Measurements from ENCODE around the gene MICOS13. TPM values are rescaled to one million over a fixed set of nuclear protein-coding genes. Genes with fewer than 3 reads are reported as not detected.
"Not testable (repeated sequence)": the region's sequence is repeated elsewhere in the genome, so short reads cannot be mapped to it uniquely, and the experiment has no call there.

The MICOS13 gene, protein sequence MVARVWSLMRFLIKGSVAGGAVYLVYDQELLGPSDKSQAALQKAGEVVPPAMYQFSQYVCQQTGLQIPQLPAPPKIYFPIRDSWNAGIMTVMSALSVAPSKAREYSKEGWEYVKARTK
- 48.8 and 52.1 TPM in 2 replicates for total RNA-seq (2014; rRNA removed)
- polyA plus RNA-seq (2012), result 117 TPM

- DNase-seq (ENCODE audit: low read depth), result peak; percentile 99
Measured at GRCh38 chr19:5680437-5681368, at the start of gene MICOS13, which contains the start of gene HSD11B1L. TSS of gene MICOS13 (minus strand) at chr19:5680516. CDS start at chr19:5680486, 30 bp downstream. TSS of gene HSD11B1L (plus strand) at chr19:5681027. CDS start at chr19:5684833, 3,806 bp downstream.

- DNase-seq (ENCODE audit: low read depth), result no peak
Measured at GRCh38 chr19:5727453-5728050, 47.2 kb upstream of the MICOS13 start.

DNA sequence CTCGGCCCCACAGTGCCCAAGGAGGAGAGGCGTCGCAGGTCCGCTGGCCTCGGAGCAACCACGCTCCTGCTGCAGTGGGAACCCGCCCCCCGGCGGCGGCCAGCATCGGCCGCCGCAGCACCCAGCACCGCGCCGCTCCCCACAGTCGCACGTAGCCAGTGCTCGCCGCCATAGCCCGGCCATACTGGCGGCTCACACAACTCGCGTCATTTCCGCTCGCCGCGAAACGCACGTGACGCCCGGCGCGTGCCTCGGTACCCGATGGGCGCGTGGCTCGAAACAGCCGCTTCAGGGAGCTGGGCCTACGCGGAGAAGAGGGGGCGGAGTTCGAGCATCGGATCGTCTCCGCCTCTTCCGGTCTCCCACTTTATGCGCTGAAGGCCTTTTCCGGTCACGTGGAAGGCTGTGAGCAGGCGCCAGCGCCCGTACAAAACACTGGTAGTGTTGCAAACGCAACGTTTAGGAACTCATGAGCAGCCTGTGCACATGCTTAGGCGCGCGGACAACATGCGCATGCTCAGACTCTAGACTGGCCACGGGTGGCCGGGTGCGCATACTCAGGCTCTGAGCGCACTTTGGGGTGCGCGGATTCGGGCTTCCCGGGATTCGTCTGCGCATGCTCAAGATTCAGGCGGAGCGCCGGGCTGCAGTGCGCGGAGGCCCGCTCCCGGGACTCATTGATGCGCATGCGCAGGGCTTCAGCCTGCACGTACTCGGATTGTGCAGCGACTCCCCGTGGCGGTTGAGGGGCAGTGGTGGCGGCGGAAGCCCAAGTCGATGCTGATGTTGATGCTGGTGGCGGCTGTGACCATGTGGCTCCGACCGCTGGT lies 39.9 kb upstream of the MICOS13 start, which contains the start of the genes CATSPERD and LONP1:
Gene CATSPERD, plus strand, starts transcription at position 677 of the 830 bp plus-strand sequence. Its CDS starts 101 bp downstream, at position 778.
Gene LONP1, minus strand, starts transcription at position 186 of the 830 bp plus-strand sequence. Its CDS starts 14 bp downstream, at position 172.
- peak; percentile 99 for DNase-seq (ENCODE audit: low read depth)

DNA sequence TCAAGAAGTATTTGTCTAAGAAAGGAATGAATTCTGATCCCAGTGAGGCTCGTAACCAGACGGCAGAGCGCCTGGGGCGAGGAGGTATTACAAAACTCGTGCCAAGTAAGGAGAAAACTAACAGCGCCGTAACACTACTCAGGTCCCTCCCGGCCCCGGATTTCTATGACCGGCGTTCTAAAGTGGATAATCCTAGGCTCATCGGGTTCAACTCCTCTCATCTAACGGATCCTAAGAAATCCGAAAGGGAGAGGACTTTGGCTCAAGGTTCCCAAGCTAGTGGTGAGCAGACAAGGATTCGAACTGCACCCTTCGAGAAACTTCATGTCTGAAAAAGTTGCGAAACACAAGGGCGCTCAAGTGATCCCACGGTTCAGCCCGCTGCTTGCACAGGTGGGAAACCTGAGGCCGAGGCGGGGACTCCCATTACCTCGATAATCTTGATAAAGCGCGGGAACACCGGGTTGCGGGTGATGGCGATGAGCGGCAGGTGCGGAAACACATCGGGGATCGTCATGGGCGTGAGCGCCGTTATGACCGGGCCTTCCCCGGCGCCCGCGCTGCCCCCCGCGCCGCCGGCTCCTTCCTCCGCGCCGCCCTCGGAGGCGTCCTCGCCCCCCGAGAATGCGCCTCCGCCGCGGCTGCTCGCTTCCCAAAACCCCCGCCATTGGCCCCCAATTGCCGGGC lies 39.1 kb upstream of the MICOS13 start:
- no peak for DNase-seq (ENCODE audit: low read depth)

DNA sequence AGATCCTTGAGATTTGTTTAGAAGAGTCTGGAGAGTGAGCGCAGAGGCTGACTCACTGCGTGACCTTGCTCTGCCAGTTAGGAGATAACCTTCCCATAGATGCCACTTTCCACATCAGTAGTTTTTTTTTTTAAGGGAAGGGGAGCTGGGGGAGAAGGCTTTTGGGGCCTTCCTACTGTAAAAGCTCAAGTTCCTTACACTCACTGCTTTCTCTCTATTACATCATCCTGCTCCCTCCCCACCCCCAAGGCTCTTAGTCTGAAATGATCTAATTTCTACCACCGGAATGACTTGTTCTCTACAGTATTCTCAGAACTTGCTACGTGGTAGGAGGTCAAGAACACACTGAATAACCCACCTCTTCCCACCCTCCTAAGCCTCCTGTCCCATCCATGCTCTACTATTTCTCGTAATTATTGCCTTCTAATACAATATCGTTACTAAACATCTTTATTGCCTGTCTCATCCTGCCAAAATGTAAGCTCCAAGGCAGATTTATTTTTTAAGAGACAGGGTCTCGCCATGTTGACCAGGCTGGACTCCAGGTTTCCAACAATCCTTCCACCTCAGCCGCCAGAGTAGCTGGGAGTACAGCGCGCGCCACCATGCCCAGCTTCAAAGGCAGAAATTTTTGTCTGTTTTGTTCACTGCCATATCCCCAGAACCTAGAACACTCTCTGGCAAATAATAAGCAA lies 38.4 kb upstream of the MICOS13 start:
- peak; percentile 53 for DNase-seq (ENCODE audit: low read depth)

DNA sequence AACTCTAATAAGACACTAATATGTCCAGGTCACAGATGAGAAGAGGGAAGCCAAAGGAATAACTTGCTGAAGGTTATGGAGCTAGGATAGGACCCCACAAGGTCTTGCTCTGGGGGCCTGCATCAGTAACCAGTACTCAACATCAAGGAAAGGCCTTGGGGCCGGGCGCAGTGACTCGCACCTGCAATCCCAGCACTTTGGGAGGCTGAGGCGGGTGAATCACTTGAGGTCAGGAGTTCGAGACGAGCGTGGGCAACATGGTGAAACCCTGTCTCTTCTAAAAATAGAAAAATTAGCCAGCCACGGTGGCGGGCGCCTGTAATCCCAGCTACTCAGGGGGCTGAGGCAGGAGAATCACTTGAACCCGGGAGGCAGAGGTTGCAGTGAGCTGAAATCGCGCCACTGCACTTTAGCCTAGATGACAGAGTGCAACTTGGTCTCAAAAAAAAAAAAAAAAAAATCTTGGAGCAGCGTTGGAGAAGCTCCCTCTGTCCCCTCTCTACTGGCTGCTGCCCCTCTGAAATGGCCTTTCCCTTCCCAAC lies 37.8 kb upstream of the MICOS13 start:
- no peak for DNase-seq (ENCODE audit: low read depth)

GRCh38 chr19:5717215-5717935 lies 37.1 kb upstream of the MICOS13 start:
- no peak for DNase-seq (ENCODE audit: low read depth)

DNA sequence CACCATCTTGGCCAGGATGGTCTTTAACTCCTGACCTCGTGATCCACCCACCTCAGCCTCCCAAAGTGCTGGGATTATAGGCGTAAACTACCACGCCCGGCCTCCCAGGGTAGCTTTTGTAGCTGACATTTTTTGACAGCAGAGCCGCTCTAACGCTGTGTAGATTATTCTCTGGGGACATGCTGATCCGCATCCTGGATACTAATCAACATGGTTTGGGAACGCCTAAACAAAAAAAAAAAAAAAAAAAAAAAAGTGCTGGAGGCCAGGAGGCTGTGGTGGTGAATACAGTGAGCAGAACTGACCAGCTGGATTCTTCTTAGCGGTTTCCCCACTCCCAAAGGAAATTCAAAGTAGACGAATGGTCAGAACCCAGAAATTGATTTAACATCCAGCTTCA lies 34.5 kb upstream of the MICOS13 start:
- no peak for DNase-seq (ENCODE audit: low read depth)

DNA sequence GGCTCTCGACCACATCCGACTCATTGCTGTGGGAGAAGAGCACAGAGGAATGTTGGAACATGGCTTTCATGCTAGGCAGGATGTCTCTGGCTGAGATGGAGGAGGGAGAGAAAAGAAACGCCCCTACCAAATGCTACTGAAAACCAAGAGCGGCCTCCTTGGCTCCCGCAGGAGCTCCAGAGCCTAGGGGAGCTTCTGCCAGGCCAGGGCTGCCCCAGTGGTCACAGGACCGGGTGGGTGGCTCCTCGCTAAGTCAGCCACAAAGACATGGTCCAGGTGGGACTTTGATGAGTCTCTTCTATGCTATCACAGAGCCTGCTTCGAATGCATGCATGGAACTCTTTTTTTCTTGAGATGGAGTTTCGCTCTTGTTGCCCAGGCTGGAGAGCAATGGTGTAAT lies 32.9 kb upstream of the MICOS13 start:
- no peak for DNase-seq (ENCODE audit: low read depth)

DNA sequence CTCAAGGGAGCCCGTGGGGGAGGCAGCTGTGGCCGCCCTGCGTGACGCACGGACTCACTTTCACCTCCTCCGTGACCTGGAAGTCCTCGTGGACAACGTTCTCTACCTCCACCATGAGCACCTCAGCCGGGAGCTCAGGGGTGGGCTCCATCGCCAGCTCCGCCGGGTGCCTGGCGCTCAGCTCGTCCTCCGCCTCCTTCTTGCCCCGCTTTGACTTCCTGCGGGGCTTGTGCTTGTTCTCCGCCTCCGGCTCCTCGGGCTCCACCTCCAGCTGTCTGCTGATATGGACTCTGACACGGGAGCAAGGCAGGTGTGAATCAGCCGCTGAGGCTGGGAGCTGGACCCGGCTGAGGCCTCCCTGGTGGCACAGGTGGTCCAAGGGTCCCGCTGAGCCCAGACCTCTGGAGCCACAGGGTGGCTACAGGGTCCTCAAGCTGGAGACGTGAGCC lies 31.4 kb upstream of the MICOS13 start:
- DNase-seq (ENCODE audit: low read depth), result no peak

DNA sequence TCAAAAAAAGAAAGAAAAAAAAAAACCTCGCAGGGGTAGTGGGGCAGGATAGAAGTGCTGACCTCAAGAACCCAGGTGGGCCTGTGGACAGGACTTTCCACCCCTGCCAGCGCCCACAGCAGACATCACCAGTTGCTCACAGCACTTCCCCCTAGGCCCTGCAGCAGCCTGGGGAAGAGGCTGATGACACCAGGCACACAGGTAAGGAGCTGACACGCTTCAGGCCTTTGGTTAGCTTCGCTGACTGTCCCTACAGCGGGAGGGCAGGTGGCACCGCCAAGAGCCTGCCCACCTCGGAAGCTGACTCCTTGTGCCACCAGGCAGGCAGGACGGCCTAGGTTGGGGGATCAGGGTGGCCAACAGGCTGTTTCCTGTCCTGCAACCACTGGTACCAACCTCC lies 30.7 kb upstream of the MICOS13 start:
- DNase-seq (ENCODE audit: low read depth), result no peak

GRCh38 chr19:5707576-5708575 lies 27.6 kb upstream of the MICOS13 start:
- no peak for DNase-seq (ENCODE audit: low read depth)

DNA sequence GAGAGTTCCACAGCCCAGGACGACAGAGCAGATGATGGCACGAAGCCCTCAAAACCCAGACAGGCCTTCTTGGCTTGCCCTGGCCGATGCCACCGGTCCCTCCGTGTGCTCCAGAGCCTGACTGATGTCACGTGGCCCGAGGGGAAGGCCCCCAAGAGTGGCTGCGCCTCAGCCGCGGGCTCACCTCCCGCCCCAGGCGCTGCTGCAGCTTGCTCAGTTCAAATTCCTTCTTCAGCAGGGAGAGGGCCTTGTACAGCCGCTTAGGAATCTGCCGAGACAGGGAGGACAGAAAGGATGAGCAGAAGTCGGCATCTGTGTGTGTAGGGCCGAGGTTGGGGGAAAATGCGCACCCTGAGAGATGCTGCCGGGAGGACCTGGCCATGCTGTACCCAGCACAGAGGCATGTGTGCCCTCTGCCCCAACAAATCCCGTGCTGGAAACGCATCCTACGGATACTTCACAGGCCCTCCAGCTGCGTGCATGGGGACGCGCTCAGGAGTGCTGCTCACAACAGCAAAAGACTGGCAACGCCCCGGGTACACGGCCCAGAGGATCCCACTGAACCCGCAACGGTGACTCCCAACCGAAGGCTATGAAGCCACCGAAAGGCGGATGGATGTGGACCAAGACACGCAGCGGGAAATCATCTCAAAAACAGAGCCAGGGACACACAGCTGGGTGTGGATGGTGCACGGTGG lies 26.7 kb upstream of the MICOS13 start:
- no peak for DNase-seq (ENCODE audit: low read depth)

- DNase-seq (ENCODE audit: low read depth), result no peak
Measured at GRCh38 chr19:5705552-5705951, 25.2 kb upstream of the MICOS13 start.

DNA sequence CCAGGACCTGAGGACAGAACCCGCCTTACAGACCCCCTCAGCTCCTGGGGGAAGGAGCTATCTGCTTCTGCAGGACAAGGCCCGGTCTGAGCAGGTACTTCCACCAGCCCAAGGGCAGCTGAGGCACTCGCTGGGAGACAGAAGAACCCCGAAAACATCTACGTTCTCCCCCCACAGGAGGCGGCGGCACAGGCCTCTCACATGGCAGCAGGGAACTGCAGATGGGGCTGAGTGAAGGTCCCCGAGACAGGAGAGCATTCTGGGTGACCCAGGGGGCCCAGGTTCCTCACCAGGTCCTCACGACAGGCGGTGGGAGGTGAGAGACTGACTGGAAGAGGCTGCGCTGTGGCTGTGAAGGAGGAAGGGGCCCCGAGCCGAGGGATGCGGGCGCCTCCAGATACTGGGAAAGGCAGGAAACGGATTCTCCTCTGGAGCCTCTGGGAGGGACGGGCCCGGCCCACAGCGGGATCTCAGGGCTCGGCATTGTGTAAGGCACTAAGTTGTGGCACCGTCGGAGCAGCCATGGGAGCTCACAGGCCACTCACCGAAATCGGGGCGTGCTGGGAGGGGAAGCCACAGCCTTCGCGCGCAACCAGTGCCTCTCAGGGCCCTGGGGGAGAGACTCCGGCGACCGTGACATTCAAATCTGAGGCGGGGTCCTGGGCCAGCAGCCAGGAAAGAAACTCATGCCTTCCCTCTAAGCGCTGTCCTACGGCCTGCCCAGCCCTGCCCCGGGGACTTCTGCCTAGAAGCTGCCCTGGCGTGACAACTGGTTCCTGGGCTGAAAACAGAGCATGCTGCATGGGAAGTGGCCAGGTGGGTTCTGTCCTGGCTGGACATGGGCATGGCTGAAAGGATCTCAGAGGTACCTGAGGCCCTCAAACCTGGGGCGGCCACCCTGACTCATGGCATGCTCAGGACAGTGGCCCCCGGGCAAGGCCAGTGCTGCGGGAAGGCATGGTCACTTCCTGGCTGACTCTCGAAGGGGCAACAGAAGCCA lies 23.8 kb upstream of the MICOS13 start:
- DNase-seq (ENCODE audit: low read depth), result no peak

DNA sequence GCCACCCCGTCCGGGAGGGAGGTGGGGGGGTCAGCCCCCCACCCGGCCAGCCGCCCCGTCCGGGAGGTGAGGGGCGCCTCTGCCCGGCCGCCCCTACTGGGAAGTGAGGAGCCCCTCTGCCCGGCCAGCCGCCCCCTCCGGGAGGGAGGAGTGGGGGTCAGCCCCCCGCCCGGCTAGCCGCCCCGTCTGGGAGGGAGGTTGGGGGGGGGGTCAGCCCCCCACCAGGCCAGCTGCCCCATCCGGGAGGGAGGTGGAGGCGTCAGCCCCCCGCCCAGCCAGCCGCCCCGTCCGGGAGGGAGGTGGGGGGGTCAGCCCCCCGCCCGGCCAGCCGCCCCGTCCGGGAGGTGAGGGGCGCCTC lies 21.7 kb upstream of the MICOS13 start:
- not testable (repeated sequence) for DNase-seq (ENCODE audit: low read depth)
